NCI-H1417 (cell line): ENCODE data around the gene OBP2A.

ENCODE experiments used
- DNase-seq, 3 experiments: peaks; one replicate each; lab custom pipeline; 2025; lab: John Stamatoyannopoulos, UW

The OBP2A gene

DNA sequence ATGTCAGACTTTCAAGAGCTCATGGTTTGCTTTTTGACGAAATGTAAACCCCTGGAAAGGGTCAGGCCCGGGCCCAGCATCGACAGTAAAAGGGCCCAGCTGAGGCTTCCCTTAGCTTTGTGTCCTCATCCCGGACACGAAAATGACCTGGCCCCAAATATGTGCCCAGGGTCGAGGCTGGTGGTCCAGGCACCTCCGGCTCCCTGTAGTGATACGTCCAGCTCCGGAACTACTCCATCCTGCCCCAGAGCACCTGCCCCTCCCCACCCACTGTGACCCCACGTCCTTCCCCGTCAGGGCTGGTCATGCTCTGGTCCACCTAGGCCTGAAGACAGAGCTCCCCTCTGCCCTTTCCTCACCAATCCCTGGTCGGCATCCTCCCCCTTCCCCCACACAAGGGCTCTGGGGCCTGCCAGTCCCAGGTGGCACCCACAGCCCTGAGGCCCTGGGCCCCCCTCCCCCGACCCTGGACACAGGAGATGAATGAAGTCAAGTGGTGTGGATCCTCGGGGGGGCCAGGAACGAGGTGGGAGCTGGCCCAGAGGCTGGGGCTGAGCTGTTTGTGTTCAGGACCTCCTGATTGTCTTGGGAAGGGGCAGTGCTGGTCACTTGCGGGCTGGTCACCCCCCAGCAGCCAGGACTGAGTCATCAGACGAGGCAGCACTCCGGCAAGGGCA is 6.2 kb downstream of the OBP2A start:
- DNase-seq: no peak

DNA sequence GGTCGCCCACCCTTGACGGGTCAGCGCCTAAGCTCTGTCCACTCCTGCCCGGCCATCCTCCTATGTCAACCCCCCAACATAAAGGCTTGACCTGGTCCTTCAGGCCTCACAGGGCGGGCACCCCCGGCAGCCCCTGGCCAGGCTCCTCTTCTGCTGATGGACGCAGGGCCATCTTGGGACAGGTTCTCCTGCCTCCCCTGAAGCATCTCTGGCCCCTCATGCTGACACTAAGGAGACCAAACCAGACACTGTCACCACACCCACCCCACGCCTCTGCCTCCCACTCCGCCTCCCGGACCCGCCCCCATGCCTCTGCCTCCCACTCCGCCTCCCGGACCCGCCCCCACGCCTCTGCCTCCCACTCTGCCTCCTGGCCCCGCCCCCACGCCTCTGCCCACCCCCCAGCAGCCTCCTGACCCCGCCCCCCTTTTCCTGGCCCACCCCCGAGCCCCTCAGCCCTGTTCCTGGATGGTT is 6.8 kb downstream of the OBP2A start:
- no peak for DNase-seq

DNA sequence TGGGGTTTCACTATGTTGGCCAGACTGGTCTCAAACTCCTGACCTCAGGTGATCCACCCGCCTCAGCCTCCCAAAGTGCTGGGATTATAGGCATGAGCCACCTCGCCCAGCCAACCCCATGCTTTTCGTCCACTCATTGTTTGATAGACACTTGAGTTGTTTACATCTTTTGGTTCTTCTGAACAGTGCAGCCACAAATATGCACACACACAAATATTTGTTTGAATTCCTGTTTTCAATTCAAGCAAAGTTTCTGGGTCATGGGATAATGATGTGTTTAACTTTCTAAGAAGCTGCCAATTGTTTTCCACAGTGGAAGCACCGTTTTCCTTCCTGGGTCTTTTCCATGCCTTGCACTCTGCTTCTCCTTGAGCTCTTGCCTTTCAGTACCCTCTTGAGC is 8.8 kb downstream of the OBP2A start:
- no peak for DNase-seq

DNA sequence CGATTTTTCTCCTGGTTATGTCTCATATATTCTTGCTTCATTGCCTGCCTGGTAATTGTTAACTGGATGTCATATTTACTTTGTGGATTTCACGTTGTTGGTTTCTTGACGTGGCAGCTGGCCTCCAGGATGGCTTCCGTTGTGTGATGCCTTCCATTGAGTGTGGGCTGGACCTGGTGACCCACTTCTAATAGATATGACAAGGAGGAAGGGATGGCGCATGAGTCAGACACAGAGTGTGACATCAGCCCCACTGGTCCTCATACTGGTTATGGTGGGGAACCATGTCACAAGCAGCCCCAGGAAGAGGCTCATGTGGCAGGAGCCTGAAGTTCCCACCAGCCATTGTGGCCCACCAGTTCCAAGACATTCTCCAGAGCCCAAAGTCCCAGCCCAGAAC is 9.3 kb downstream of the OBP2A start:
- DNase-seq: no peak

DNA sequence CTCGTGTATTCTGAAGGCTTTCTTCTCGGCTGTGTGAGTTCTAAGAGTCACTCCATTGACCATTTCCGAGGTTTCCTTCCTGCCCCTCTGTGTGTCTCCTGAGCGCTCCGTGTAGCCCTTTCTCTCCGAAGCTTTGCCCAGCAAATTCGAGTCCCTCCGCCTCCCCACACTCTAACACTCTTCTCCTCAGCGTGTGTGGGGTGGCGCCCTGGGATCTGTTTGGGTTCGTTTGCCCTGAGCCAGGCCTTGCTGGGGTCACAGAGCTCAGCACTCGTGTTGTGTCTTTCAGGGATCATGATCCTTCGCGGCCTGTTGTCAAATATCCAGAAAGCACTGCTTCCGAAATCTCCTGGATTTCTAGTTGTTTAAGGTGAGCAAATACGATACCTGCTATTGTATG is 10.0 kb downstream of the OBP2A start:
- DNase-seq: no peak

DNA sequence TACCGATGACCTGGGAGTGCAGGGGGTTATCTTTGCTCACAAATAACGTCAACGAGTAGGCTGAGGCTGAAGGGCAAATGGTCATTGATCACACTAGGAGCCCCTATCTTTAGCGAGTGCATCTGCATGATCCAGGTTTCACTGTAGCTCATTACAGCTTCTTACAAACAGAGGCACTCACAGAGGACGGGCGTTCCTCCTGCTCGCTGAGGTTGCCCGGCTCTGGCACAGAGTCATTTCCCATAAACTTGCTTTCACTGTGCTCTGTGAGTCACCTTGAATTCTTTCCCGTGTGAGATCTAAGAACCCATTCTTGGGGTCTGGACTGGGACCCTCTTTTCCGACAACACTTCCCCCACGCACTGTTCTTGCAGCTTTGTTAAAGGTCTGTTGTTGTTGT is 13.7 kb downstream of the OBP2A start:
- no peak for DNase-seq

DNA sequence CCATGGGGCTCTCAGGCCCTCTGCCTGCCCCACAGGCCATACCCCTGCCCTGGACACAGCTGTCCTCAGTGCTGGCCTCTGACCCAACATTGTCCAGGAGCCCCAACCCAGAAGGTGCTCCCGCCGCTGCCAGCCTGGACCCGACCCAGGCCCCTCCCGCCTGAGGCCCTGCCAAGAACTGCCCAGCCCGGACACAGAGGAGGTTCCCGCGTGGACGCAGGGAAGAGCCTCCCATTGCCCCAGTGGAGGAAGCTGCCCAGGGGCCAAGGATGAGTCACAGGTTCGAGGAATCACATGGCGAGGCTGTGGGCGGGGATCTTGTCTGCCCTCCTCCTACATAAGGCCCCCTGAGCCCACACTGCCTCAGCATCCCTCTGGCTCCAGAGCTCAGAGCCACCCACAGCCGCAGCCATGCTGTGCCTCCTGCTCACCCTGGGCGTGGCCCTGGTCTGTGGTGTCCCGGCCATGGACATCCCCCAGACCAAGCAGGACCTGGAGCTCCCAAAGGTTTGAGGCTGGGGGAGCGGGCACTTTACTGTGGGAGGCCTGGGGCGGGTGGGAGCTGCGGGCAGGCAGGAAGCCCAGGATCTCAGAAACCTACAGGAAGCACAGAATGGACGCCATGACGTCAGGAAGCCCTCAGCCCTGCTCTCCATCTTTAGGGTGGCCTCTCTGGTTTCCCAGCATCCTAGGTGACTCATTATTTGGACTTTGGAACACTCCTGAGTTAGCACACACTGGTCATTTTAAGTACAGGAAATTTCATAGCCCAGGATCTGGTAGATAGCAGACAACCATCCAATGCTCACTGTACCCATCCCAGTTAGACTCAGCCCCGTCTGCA is 15.7 kb downstream of the OBP2A start, which contains the start of gene PAEP:
PAEP (plus strand) TSS at position 366 of the 844 bp plus-strand sequence.
- no peak for DNase-seq

DNA sequence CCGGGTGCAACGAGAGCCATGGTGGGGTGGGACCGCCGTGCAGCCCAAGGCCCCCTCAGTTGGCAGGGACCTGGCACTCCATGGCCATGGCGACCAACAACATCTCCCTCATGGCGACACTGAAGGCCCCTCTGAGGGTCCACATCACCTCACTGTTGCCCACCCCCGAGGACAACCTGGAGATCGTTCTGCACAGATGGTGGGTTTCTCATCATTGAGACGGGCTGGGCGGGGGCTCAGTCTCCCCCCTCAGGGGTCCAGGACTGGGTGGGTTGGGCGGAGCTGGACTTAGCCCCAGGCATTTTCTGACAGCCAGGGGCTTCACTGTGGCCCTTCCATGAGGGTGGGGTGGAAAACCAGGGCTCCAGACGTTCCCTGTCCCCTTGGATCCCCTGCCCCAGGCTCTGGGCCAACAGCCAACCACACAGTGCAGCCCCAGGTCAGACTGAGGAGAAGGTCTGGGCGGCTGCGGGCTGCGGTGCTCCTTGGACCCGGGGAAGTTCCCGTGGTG is 16.4 kb downstream of the OBP2A start:
- DNase-seq: no peak

DNA sequence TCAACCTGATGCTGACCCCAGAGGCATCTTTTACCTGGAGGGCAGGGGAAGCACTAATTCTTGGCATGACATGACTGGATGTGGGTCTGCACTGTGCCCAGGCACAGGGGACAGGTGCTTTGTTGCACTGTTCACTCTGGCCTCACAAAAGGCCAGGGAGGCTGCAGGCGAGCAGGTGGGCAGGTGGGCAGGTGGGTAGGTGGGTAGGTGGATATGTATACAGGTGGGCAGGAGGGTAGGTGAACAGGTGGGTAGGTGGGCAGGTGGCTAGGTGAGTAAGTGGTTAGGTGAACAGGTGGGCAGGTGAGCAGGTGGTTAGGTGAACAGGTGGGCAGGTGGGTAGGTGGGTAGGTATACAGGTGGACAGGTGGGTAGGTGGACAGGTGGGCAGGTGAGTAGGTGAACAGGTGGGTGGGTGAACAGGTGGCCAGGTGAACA is 17.1 kb downstream of the OBP2A start:
- no peak for DNase-seq

DNA sequence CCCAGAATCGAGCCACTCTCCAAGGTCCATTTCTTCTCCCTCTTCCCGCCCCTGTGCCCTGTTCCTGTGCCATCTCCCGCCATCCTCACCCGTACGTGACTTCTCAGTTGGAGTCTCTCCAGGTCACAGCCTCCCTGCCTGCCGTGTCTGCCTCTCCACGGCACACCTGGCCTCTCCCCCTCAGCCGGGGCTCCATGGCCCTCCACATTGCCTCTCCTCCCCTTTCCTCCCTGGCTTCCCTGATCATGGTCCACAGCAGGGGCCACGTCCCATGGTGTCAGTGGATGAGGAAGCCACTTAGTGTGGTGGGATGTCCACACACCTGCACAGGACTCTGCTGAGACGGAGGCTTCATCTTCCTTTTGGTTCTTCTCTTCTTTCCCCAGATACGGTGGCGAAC is 17.9 kb downstream of the OBP2A start:
- DNase-seq: no peak

DNA sequence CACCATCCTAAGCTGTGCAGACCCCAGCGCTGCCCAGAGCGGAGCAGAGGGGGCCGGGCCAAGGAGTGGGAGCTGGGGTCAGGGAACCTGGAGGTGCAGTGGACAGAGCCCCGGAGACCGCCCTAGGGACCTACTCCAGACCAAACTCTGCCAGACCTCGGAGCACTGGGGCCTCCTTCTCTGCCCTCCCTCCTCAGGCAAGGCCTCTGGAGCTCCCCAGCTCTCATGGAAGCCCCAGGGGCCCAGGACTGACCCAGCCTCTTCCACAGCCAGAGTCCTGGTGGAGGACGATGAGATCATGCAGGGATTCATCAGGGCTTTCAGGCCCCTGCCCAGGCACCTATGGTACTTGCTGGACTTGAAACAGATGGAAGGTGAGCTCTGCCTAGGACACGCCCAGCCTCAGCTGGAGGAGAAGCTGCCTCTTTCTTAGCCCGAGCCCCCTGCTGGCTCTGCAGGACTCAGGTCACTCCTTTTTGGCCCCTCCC is 19.3 kb downstream of the OBP2A start:
- DNase-seq: no peak

DNA sequence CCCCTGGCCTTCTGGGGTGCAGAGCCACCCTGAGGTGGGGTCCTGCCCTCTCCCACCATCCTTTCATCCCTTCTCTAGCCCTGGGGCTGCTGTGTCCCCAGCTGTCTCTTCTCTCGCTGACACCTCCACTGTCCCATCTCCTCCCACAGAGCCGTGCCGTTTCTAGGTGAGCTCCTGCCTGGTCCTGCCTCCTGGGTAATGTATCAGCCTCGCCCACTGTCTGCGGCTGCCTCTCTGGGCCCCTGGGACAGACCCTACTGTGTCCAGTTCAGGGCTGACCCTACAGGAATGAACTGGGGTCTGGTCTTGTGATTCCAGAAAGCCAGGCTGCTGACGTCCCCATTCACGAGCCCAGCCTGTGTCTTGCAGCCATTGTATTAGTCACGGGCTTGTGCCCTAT is 19.7 kb downstream of the OBP2A start:
- no peak for DNase-seq

DNA sequence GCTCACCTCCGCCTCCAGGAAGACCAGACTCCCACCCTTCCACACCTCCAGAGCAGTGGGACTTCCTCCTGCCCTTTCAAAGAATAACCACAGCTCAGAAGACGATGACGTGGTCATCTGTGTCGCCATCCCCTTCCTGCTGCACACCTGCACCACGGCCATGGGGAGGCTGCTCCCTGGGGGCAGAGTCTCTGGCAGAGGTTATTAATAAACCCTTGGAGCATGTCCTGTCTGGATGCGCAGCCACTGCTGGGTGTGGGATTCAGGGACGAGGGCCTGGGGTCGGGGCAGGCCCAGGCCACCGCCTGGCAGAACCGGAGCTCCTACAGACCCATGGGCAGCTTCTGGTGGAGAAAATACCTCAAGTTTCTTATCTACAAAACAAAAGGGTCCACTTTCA is 20.6 kb downstream of the OBP2A start:
- peak in 1 of 3 experiments; percentile 12 for DNase-seq

DNA sequence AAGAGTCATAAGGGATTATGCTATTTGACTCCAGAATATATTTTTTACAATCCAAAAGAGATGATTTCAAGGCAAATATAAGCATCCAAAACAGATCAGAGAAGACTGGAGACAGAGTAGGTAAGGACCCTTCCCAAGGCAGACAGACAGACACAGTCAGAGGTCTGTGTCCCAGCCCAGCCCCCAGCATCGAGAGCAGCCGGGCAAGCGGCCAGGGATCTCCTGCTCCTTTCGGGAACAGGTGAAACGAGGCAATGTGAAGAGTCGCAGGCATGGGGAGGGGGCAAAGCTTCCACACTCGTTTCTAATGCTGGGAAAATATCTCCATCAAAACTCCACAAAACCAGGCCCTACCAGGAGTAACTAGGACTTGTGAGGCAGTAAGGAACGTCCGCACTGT is 21.4 kb downstream of the OBP2A start:
- peak in 1 of 3 experiments; percentile 10 for DNase-seq

DNA sequence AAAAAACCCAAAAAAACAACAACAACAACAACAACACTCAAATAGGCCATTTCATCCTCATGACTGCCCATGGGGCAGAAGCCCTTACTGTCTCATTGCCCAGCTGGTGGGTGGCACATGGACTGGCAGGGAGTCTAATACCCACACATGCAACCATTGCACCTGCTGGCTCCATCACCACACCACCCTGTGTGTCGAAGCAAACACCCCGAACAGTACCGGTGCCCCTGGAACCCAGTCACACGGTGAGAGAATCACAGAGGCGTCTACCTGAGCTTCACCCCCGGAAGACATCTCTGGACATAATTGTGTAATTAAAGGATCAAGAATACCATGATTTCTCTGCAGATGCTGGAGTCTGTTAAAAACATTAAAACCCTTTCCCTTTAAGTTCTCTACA is 22.1 kb downstream of the OBP2A start:
- DNase-seq: no peak

DNA sequence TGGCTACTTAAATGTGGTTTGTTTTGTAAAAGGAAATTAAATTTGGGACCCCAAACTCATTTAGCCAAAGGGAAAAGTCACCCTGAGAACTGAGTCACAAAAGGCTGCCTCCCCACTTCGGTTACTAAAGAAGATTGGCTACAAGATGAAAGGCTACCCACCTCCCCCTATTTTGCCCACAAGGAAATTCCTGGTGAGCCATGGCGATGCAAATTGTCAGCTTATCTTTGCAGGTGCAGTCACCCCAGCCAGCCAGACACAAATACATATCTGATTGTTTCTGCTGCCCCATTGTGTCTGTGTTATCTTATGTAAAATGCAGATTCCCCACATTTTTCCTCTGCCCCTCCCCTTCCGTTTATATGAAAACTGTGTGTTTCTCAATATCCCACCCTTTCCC is 24.5 kb downstream of the OBP2A start:
- no peak for DNase-seq

DNA sequence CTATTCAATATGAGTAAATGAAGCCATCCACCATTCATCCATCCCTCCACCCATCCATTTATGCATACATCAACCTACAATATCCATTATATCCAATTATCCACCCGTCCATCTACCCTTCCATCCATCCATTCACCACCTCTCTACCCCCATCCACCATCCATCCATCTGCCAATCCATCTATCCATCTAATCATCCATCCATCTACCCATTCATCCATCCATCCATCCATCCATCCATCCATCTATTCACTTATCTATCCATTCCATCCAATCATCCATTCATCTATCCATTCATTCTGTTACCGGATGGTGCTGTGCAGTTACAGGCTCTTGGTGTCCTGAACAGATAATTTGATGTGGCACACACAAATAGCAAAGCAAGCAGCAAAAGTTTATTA is 26.3 kb downstream of the OBP2A start:
- no peak for DNase-seq

DNA sequence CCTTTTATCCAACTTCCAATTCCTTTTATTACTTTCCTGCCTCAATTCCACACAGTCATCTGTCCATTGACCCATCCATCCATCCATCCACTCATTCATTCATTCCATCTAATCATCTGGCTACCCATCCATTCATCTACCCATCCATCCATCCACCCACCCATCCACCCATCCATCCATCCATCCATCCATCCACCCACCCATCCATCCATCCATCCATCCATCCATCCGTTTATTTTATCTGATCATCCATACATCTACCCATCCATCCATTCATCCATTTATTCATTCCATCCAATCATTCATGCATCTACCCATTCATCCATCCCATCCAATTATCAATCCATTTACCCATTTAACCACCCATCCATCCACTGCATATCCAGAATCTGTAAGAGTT is 27.2 kb downstream of the OBP2A start:
- DNase-seq: no peak

DNA sequence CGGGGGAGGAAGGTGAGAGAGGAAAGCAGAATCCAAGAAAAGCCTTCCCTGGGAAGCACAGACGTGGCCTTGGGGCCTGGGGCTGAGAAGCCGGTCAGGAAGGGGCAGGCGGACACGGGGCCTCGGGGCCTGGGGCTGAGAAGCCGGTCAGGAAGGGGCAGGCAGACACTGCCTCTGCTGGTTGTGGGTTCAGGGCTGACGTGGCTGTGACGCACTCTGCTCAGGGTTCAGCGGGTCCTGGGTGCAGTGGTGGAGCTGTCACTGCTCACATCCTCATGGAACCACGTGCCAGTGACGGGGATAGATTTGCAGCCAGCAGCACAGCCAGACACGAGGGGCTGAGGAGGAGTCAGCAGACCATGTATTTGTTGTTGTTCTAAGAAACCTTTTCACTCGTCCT is 28.4 kb downstream of the OBP2A start:
- DNase-seq: no peak

DNA sequence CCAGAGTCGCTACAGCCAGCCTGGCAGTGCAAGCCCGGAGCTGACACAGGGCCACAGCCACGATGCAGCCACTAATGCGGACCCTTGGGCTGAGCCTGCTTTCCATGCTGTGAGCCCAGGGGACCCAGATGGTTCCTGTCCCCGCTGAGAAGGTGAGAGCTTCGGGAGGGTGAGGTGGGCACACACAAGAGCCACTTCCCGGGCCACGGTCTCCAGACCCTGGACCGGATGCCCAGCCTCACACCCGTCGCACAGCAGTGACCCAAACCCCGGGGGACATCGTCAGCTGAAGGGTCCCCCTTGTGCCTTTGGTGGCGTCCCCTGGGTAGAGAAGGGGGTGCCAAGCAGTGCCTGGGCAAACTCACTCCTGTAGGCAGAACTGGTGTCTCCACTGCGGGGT is 29.0 kb downstream of the OBP2A start:
- DNase-seq: no peak

DNA sequence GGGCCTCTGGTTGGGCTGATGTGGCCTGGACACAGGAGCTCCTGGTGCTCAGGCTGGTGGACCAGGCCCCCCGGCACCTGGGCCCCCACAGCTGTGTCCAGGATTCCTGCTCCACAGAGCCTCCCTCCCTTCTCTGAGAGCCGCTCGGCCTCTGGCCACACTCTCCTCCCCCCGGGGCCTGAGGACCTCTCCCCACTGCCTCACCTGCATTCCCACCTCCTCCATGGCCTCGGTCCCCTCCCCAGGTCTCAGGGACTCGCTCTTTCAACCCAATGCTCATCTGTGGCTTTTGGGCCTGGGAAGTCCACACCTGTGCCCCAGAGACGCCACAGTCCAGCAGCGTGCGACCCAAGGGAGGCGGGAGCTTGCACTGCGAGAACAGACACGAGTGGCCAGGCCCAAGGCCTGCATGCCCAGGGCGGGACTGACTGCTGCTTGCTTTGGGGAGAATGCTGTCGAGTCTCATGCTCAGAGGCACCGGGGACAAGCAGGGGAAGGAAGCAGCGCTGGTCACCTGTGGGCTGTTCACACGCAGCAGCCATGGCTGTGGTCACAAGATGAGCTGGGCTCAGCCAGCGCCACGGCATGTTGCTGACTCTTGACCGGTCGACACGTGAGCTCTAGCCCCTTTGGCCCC is 30.2 kb downstream of the OBP2A start:
- DNase-seq: no peak

DNA sequence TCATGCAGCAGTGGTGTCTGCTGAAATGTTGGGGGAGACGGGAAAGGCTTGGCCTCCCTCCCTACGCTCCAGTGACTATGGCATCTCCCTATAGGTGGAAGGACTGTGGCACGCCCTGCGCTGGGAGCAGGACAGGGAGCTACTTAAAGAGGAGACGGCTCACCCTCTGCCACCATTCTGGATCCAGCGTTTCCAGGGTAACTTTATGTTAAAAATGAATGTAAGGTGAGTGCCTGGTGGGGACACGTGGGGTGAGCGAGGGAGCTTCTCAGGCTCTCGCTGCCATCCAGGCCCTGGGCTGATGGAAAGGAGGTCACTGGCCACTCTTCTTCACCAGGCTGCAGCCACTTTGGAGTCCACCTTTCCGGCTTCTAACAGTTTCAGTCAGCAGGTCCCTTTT is 31.3 kb downstream of the OBP2A start:
- no peak for DNase-seq

DNA sequence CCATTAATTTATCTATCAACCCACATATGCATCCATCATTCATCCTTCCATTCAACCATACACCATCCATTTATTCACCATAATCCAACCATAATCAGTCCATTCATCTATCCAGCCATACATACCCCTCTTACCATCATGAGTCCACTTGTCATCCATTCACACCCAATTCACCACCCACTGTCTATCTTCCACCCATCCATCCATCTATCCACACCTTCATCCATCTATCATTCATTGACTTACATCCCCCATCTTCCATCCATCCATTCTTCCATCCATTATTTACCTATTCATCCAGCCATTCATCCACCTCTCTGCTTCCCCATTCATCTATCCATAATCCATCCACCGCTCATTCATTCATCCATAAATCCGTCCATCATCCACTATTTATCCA is 33.4 kb downstream of the OBP2A start:
- no peak for DNase-seq
